ENCODE data around the gene SCARB1. TPM values are rescaled to one million over a fixed set of nuclear protein-coding genes. Genes with fewer than 3 reads are reported as not detected.

The SCARB1 gene
- total and polyA plus RNA-seq, 2 of the 13 experiments (the other 11 are each of a cell fraction or from before 2014, with no cell fraction given) = 63.4 to 160 TPM

DNA sequence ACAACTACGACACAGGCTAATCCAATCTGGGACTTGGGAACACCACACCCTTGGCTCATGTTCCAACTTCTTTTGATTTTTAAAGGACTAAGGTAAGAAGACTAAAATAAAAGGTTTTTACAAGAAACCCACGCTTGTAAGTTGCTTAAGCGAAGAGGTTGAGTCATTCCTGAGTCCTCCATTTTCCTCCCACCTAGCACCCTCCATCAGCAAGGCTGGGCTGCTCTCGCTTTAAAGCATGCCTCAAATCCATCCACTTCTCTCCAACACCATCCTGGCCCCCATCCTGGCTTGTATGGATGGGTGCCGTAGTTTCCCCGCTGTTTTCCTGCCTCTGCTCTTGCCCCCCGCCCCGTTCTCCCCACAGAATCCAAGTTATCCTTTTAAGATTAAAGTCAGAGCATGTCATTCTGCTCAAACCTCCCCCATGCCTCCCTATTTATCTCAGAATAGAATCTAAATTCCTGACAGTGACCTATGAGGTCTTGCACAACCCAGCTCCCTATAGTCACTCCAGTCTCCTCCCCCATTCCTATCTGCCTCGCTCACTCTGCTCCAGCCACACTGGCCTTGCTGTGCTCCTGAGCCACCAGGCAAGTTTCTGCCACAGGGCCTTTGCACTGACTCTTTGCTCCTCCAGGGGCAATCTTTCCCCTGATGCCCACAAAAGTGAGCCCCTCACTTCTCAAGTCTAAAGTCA, 34.5 kb downstream of the SCARB1 start (continued):
- TF ChIP-seq, protein P1, sequence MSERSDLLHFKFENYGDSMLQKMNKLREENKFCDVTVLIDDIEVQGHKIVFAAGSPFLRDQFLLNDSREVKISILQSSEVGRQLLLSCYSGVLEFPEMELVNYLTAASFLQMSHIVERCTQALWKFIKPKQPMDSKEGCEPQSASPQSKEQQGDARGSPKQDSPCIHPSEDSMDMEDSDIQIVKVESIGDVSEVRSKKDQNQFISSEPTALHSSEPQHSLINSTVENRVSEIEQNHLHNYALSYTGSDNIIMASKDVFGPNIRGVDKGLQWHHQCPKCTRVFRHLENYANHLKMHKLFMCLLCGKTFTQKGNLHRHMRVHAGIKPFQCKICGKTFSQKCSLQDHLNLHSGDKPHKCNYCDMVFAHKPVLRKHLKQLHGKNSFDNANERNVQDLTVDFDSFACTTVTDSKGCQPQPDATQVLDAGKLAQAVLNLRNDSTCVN (CRISPR knock-in tag; IDR thresholded peaks at IDR 0.05; ENCODE audit: borderline replicate concordance) = no peak
- TF ChIP-seq, protein P2, sequence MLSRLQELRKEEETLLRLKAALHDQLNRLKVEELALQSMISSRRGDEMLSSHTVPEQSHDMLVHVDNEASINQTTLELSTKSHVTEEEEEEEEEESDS (CRISPR knock-in tag; IDR thresholded peaks at IDR 0.05; ENCODE audit: borderline replicate concordance) = no peak
- TF ChIP-seq NFRKB (IDR thresholded peaks at IDR 0.05) = no peak
- TF ChIP-seq KIAA2018 (CRISPR knock-in tag; IDR thresholded peaks at IDR 0.05; ENCODE audit: borderline replicate concordance) = no peak
- TF ChIP-seq XRCC5 (optimal IDR thresholded peaks at IDR 0.05; ENCODE audit: low read length) = peak; percentile 10
- TF ChIP-seq NCOA1 (CRISPR knock-in tag; IDR thresholded peaks at IDR 0.05) = no peak; the same call in 1 of the 2 replicates
- TF ChIP-seq RBAK (CRISPR knock-in tag; IDR thresholded peaks at IDR 0.05) = 0 out of 2 replicates have a peak, but pooled peaks have one; percentile 24
- TF ChIP-seq ZKSCAN5 (CRISPR knock-in tag; IDR thresholded peaks at IDR 0.05) = no peak
- no peak for TF ChIP-seq AGO1 (IDR thresholded peaks at IDR 0.05; ENCODE audit: low read depth, low read length, poor library complexity, severe bottlenecking)
- TF ChIP-seq, protein P3, sequence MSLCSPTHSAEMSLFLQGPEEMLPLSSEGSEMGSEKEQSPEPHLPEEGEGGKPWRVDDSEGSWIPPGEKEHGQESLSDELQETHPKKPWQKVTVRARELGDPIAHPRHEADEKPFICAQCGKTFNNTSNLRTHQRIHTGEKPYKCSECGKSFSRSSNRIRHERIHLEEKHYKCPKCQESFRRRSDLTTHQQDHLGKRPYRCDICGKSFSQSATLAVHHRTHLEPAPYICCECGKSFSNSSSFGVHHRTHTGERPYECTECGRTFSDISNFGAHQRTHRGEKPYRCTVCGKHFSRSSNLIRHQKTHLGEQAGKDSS (CRISPR knock-in tag; IDR thresholded peaks at IDR 0.05; ENCODE audit: borderline replicate concordance, low read depth) = peak; percentile 100
- no peak for TF ChIP-seq GMEB2 (CRISPR knock-in tag; IDR thresholded peaks at IDR 0.05; ENCODE audit: low read depth)
- TF ChIP-seq GATAD1 (CRISPR knock-in tag; IDR thresholded peaks at IDR 0.05) = no peak
- TF ChIP-seq BRD4 (CRISPR knock-in tag; IDR thresholded peaks at IDR 0.05) = no peak
- TF ChIP-seq ZNF780A (CRISPR knock-in tag; IDR thresholded peaks at IDR 0.05) = no peak
- 0 out of 2 replicates have a peak, but pooled peaks have one; percentile 27 for TF ChIP-seq CREM (IDR thresholded peaks at IDR 0.05)
- TF ChIP-seq CREM (CRISPR knock-in tag; IDR thresholded peaks at IDR 0.05) = no peak
- 0 out of 2 replicates have a peak, but pooled peaks have one; percentile 35 for TF ChIP-seq ZNF264 (CRISPR knock-in tag; IDR thresholded peaks at IDR 0.05)
- TF ChIP-seq ZMYM3 (CRISPR knock-in tag; IDR thresholded peaks at IDR 0.05) = peak; percentile 100
- no peak for TF ChIP-seq RAD51 (IDR thresholded peaks at IDR 0.05; ENCODE audit: borderline replicate concordance)
